ENCODE results near the gene ZDHHC21. TPM values are rescaled to one million over a fixed set of nuclear protein-coding genes. Genes with fewer than 3 reads are reported as not detected.
"Not testable (repeated sequence)": the region's sequence is repeated elsewhere in the genome, so short reads cannot be mapped to it uniquely, and the experiment has no call there.

Gene ZDHHC21
- total RNA-seq, 1 experiment from 2014 or later, result 9.9 TPM

DNA sequence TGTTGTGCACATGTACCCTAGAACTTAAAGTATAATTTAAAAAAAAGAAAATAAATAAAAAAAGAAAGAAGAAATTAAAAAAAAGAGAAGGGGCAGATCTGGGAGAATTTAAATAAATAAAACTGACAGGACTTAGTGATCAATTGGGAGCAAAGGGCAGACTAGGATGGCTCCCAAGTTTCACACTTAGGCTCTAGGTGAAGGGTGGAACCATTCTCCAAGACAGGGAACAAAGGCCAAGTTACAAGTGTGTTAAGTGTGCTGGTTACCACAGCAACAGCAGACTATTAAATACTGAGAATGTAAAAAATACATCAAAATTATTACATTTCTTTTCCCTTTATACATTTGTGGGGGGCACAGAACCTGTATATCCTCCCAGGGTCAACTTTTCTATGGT, 7.1 kb downstream of the ZDHHC21 start:
- no peaks in the 10 kb centered on the region for H3K27me3 Mint-ChIP-seq (ENCODE audit: insufficient read depth, unreplicated experiment)
- no peak for DNase-seq (ENCODE audit: unreplicated experiment)
- ChIA-PET POLR2A (no interaction called here), CTCF (no interaction called here)
- no peaks in the 10 kb centered on the region for H3K4me1 Mint-ChIP-seq (ENCODE audit: insufficient read depth, unreplicated experiment)
- intact Hi-C loops (cut with micrococcal nuclease), result no loop called here
- TF ChIP-seq, protein P1, sequence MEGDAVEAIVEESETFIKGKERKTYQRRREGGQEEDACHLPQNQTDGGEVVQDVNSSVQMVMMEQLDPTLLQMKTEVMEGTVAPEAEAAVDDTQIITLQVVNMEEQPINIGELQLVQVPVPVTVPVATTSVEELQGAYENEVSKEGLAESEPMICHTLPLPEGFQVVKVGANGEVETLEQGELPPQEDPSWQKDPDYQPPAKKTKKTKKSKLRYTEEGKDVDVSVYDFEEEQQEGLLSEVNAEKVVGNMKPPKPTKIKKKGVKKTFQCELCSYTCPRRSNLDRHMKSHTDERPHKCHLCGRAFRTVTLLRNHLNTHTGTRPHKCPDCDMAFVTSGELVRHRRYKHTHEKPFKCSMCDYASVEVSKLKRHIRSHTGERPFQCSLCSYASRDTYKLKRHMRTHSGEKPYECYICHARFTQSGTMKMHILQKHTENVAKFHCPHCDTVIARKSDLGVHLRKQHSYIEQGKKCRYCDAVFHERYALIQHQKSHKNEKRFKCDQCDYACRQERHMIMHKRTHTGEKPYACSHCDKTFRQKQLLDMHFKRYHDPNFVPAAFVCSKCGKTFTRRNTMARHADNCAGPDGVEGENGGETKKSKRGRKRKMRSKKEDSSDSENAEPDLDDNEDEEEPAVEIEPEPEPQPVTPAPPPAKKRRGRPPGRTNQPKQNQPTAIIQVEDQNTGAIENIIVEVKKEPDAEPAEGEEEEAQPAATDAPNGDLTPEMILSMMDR (IDR thresholded peaks at IDR 0.05; ENCODE audit: unreplicated experiment), result no peak
- H3K4me3 Mint-ChIP-seq (ENCODE audit: unreplicated experiment), result no peak overlapping the region
- BruUV-seq (replicated peaks), result no TSS peak
- peaks cover 19% of the 10 kb centered on the region for H3K36me3 Mint-ChIP-seq (ENCODE audit: insufficient read depth, unreplicated experiment)
- H3K9me3 Mint-ChIP-seq (ENCODE audit: unreplicated experiment), result no peaks in the 10 kb centered on the region
- H3K27ac Mint-ChIP-seq (ENCODE audit: low read depth, unreplicated experiment), result no peak overlapping the region

DNA sequence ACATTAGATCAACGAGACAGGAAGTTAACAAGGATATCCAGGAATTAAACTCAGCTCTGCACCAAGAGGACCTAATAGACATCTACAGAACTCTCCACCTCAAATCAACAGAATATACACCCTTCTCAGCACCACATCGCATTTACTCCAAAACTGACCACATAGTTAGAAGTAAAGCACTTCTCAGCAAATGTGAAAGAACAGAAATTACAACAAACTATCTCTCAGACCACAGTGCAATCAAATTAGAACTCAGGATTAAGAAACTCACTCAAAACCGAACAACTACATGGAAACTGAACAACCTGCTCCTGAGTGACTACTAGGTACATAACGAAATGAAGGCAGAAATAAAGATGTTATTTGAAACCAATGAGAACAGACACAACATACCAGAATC, 10.6 kb downstream of the ZDHHC21 start:
- POLR2A ChIA-PET; BruUV-seq (replicated peaks): not testable (repeated sequence)
- peaks cover 17% of the 10 kb centered on the region for H3K36me3 Mint-ChIP-seq (ENCODE audit: insufficient read depth, unreplicated experiment)

DNA sequence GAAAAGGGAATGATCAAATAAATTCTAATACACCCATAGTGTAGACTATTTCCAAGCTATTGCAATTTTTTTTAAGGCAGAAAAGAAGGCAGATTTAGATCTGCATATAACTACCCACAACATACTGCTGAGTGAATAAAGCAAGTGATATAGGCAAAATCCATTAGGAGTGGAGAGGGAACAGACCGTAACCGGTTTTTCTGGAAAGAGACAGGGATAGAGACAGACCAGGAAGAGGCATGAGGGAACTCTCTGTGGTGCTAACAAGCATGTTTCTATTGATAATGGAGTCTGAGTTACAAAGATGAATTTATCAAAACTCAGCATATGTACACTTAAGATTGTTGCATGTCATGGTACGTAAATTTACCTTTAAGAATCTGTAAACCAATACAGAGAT, 14.5 kb downstream of the ZDHHC21 start:
- no peaks in the 10 kb centered on the region for H3K4me1 Mint-ChIP-seq (ENCODE audit: insufficient read depth, unreplicated experiment)
- ChIA-PET POLR2A (interaction anchor here (0.7 kb wide), 1 partner anchor 27 kb away, joined by 3 read pairs; no protein-coding TSS in a partner anchor), CTCF (no interaction called here)
- no peak for DNase-seq (ENCODE audit: unreplicated experiment)
- TF ChIP-seq, protein P1 (IDR thresholded peaks at IDR 0.05; ENCODE audit: unreplicated experiment), result no peak
- H3K9me3 Mint-ChIP-seq (ENCODE audit: unreplicated experiment), result no peaks in the 10 kb centered on the region
- H3K36me3 Mint-ChIP-seq (ENCODE audit: insufficient read depth, unreplicated experiment), result peaks cover 11% of the 10 kb centered on the region
- intact Hi-C loops (cut with micrococcal nuclease), result no loop called here
- H3K4me3 Mint-ChIP-seq (ENCODE audit: unreplicated experiment), result no peak overlapping the region
- H3K27me3 Mint-ChIP-seq (ENCODE audit: insufficient read depth, unreplicated experiment), result no peaks in the 10 kb centered on the region
- BruUV-seq (replicated peaks), result no TSS peak
- no peak overlapping the region for H3K27ac Mint-ChIP-seq (ENCODE audit: low read depth, unreplicated experiment)

More for the DNA sequence above, 10.6 kb downstream of the ZDHHC21 start:
- H3K27me3 Mint-ChIP-seq (ENCODE audit: insufficient read depth, unreplicated experiment); H3K4me3 Mint-ChIP-seq (ENCODE audit: unreplicated experiment); H3K9me3 Mint-ChIP-seq (ENCODE audit: unreplicated experiment); intact Hi-C loops (cut with micrococcal nuclease); H3K27ac Mint-ChIP-seq (ENCODE audit: low read depth, unreplicated experiment); H3K4me1 Mint-ChIP-seq (ENCODE audit: insufficient read depth, unreplicated experiment); DNase-seq (ENCODE audit: unreplicated experiment): not testable (repeated sequence)
- CTCF ChIA-PET, result interaction anchor here (1.2 kb wide), 1 partner anchor 21 kb away, joined by 3 read pairs; no protein-coding TSS in a partner anchor

DNA sequence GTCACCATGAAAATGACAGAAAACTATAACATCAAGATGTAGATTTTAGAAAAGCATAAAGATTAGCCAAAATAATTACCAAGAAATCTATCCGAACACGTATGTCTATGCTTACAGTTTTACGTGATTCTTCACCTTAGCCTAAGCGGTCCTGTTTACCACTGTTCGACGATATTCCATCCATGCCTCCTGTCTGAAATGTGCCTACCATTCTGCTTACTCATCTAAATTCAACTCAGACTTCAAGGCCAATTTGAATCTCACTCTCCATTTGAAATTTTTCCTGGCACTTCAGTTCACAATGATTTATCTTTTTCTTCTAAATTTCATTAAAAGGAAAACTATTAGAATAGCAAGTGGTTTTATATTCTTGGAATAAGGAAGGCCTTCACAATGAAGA, 15.4 kb downstream of the ZDHHC21 start:
- BruUV-seq (replicated peaks), result no TSS peak
- intact Hi-C loops (cut with micrococcal nuclease), result no loop called here

More for the DNA sequence above, 15.4 kb downstream of the ZDHHC21 start:
- DNase-seq (ENCODE audit: unreplicated experiment), result no peak
- H3K9me3 Mint-ChIP-seq (ENCODE audit: unreplicated experiment), result no peaks in the 10 kb centered on the region
- H3K4me1 Mint-ChIP-seq (ENCODE audit: insufficient read depth, unreplicated experiment), result no peaks in the 10 kb centered on the region
- H3K27me3 Mint-ChIP-seq (ENCODE audit: insufficient read depth, unreplicated experiment), result no peaks in the 10 kb centered on the region
- H3K27ac Mint-ChIP-seq (ENCODE audit: low read depth, unreplicated experiment), result no peak overlapping the region
- TF ChIP-seq, protein P1 (IDR thresholded peaks at IDR 0.05; ENCODE audit: unreplicated experiment), result no peak
- peaks cover 11% of the 10 kb centered on the region for H3K36me3 Mint-ChIP-seq (ENCODE audit: insufficient read depth, unreplicated experiment)
- POLR2A ChIA-PET, result no interaction called here
- CTCF ChIA-PET, result interaction anchor here (1.3 kb wide), 1 partner anchor 16 kb away, joined by 4 read pairs; no protein-coding TSS in a partner anchor
- no peak overlapping the region for H3K4me3 Mint-ChIP-seq (ENCODE audit: unreplicated experiment)
